GM21447 (cell line): Measurements from ENCODE around the gene ZCCHC17.

Source experiments
- ATAC-seq: cut with Tn5 transposase; IDR thresholded peaks from one replicate; pipeline ENCODE4 v1.9.1; 2021; ENCODE audit not compliant: unreplicated experiment

Gene ZCCHC17

DNA sequence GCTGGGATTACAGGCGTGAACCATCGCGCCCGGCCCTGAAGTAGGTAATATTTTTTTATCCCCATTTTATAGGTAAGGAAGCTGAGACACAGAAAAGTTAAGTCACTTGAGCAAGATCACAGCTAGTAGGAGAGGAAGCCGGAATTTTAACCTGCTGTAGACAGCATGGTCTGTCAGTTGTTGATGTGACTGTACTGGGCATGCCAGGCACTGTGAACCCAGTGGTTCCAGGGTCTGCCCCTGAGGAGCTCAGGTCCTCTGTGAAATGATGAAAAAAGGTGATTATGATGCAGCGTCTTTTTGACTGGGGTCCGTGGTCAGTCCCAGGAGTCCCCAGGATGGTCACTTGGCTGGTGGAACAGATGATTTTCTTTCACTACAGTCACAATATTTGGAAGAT, 92.8 kb downstream of the ZCCHC17 start:
- no peak for ATAC-seq

DNA sequence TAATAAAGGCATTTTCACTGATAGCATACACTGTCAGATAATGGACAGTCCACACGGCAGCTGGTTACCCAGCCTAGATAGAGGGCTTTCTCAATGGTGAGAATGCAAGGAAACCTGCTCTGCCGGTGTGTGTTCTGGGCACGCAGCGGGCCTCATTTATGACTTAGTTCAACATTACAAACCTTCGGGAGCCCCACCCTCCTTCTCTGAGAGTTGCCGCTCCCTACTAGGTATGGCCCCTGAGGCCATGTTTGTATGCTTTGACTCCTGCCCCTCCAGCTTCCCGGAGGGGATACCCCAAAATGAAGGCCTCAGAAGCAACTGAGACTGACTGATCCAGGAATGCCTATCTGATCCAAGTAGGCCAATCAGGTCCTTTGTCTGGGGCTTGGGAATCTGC, 93.2 kb downstream of the ZCCHC17 start:
- no peak for ATAC-seq

GRCh38 chr1:31393463-31393862, 96.6 kb downstream of the ZCCHC17 start:
- ATAC-seq, result no peak

- peak; percentile 77 for ATAC-seq
Observed at GRCh38 chr1:31394584-31395193, 97.9 kb downstream of the ZCCHC17 start.

DNA sequence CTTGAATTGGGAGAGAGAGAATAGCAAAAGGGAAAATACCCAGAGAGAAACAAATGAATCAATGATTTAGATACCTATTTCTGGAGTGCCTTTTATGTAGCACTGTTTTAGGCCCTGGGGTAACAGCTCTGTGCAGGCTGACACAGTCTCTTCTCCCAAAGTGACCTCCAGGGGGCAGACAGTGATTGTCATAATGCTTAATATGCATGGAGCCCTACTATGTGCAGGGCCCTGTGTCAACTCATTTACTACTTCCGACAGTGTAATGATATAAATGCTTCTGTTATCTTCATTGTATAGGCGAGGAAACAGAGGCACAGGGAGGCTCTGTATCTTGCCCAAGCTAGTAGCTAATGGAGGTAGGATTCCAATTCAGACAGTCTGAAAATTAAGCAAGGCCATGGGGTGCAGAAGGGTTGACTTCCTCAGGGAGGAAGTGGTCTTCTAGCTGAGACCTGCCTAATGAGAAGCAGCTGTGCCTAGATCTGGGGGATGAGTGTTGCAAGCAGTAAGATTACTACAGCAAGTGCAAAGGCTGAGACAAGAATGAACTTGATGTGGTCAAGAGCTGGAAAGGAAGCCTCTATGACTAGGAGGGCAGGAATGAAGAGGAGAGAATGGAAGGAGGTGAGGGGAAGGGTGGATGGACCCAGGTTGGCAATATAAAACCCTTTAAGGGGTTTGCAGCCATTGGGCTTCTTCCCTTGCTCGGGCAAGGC, 100.0 kb downstream of the ZCCHC17 start:
- no peak for ATAC-seq

DNA sequence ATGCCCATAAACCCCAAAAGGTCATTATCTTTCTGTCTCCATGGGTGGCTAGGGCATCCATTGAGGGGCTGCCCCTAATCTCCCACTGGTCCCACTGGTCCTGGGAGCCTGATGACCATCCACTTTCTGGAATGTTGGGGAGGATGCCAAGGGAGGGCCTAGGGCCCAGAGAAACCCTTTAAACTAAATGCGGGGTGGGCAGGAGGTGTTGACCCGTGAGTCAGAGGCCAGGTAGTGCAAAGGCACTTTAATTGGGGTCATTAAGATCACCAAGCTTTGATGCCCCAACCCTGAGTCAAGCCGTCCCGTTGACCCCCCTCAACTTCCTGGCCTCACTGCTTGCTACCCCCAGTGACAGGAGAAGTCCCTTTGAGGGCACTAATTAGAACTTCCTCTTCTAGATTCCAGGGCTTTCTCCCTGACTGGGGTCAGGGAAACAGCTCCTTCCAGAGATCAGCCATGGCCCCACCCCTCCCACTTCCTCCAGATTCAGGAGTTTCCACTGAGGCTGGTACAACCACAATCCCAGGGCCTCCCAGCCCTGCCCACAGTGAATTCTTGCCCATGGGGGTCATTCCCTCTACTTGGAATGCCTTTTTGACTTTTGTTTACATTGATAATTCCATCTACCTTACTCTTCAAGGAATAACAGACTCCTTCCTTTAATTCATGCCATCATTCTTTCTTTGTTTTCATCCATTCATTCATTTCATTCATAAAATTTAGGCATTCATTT, 100.7 kb downstream of the ZCCHC17 start:
- no peak for ATAC-seq

GRCh38 chr1:31398246-31398645, 101.4 kb downstream of the ZCCHC17 start:
- no peak for ATAC-seq

DNA sequence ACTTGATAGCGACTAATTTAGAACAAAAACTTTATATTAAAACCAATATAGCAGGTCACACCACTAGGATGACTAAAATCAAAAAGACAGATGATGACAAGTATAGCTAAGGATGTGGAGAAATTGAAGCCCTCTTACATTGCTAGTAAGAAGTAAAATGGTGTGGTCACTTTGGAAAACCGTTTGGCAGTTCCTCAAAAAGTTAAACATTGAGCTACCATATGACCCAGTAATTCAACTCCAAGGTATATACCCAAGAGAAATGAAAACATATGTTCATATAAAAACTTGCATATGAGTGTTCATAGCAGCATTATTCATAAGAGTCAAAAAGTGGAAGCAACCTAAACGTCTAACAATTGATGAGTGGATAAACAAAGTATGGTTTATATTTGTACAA, 103.1 kb downstream of the ZCCHC17 start:
- no peak for ATAC-seq

DNA sequence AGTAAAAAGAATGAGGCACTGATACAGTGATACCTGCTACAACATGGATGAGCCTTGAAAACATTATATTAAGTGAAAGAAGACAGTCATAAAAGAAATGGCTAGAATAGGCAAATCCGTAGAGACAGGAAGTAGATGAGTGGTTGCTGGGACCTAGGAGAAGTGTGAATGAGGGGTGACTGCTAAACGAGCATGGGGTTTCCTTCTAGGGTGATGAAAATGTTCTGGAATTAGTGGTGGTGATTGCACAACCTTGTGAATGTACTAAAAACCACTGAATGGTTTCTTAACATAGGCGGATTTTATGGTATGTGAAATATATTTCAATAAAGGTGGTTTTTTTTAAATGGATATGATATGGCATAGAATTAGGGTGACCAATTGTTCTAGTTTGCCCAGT, 103.6 kb downstream of the ZCCHC17 start:
- ATAC-seq, result no peak

GRCh38 chr1:31401241-31401640, 104.4 kb downstream of the ZCCHC17 start:
- no peak for ATAC-seq

GRCh38 chr1:31405578-31406245, 108.9 kb downstream of the ZCCHC17 start:
- ATAC-seq, result no peak

DNA sequence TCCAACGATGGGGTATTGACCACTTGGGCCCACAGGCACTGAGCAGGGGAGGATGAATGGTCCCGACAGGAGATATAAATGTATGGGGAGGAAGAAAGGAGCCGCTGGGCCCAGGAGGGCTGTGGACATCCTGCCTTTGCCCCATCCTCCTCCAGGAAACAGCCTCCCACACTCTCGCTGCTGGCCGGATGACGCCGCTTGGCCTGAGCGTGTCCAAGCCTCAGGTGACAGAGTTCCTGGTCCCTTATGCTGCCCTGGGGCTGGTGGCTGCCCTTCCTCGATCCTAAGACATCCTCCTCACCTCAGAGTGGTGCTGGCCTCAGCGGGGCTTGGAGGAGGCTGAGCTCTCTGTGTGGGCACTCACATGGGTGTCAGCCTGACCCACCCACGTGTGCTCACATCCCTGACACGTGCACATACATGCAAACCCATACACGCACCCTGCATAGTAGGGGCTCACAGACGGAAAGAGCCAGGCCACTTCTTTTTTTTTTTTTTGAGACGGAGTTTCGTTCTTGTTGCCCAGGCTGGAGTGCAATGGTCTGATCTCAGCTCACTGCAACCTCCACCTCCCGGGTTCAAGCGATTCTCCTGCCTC, 110.3 kb downstream of the ZCCHC17 start:
- ATAC-seq, result no peak

DNA sequence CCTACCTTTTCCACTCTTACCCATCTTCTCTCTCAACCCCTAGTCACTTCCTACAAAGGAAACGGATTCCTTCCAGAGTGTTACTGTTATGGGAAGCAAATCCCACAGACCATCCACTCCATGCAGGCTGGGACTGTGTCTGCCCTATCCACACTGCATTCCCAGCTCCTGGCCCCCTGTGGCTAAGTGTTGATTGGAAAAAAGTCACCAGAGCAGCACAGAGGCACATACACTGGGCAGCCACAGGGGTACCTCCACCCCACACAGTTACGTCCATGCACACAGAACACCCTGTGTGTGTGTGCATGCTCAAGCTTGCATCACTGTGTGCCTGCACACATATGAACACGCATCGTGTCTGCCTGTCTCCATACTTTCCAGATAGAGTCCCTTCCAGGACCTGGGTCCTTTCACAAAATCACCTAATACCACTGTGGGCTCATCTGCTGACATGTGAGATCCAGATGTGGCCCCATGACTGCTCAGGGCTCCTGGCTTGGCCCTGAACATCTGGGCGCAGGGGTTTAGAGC, 112.0 kb downstream of the ZCCHC17 start:
- ATAC-seq, result no peak

DNA sequence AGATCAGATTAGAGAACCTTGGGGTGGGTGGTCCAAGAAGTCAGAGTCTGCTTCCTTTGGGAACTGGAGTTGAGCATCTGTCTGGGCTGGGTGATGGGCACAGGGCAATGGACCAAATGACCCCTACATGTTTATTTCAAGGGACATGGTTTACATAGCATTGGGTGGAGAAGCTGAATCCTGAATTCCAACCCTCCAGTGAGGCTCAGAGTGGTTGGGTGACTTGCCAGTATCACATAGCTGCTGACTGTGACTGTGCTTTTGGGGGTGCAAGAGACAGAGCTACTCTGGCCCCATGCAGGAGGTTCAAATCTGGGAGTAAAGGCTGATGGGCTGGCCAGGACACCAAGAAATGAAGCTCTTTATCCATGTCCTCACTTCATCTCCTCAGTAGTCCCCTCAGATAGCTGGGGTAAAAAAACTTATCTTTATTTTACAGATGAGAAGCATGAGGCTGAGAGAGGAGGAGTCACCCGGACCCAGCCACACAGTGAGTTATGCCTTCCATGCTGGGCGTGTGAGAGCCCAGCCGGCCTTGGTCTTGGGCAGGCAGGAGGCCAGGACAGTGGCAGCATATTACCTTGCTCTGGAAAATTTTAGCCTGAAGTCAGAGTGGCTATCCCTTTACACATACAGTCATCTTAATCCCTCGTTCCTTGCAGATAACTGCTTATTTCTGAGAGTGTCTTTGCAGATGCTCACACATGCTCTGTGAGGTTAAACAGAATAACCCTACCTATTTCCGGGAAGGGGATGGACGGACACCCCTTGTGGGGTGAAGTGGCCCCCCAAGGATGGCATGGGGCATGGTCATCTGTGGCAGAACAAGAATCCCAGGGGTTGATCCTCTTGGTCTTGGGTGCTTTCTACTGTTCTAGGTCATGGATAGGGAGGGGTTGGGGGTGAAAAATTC, 113.4 kb downstream of the ZCCHC17 start:
- no peak for ATAC-seq

DNA sequence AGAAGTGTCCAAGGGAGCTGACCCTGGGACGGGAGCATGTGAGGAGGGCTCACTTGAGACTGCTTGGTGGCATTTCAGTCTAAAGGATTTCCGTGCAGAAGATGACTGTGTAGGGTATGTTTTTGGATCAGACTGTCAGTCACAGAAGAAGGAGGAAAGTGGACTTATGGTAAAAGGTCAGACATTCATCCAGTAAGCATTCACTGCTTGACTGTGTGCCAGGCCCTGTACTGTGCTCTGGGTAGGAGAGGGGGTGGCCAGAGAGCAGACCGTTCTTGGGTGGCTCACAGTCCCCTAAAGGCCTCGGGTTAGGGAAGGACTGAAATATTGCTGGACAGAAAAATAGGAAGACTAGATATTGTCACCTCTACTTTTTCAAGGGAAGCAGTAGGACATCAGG, 114.0 kb downstream of the ZCCHC17 start:
- no peak for ATAC-seq

GRCh38 chr1:31412205-31412604, 115.4 kb downstream of the ZCCHC17 start:
- ATAC-seq, result no peak

GRCh38 chr1:31412732-31413404, 116.0 kb downstream of the ZCCHC17 start, which contains the start of gene SERINC2:
Gene SERINC2, plus strand, starts transcription at chr1:31413213. Its CDS starts 53 bp downstream, at chr1:31413266.
- no peak for ATAC-seq

DNA sequence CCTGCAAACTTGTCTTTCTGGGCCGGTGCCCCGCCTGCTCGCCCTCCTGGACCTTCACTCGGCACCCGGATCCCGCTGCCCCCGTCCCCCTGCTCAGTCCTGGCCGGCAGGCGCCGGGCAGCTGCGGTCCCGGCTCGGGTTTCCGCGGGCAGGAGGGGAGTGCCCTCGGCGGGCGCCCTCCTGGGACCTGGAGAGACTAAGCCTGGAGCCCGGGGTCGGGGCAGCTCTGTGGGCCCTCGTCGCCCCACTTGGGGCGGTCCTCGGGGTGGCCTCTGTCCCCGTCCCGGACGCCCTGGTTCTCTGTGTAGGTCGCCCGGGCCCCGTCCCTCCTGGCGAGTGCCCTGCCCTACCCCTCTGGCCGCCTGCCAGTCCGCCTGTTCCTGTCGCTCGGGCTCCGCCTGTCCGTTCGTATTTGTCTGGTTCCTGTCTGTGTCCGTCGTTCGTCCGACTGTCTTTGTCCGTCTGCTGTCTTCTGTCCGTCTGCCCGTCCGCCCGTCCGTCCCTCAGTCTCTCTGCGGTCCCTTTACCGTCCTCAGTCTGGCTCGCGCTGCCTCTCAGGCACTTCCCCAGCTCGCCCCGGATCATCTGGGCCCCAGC, 116.7 kb downstream of the ZCCHC17 start:
- no peak for ATAC-seq
